GM23248 (cell line): ENCODE data around the gene GDAP1L1. TPM values are rescaled to one million over a fixed set of nuclear protein-coding genes. Genes with fewer than 3 reads are reported as not detected.

ENCODE experiments used
- DNase-seq: peaks from one replicate; pipeline ENCODE4 v3.0.0-alpha.2; 2015
- H2AFZ ChIP-seq: fragments of 200-600 bp; sonication (generic); 2 replicates; pipeline ENCODE4 v1.6.1; 2016; ENCODE audit warnings: antibody characterized with exemption
- H3F3A ChIP-seq: fragments of 200-600 bp; sonication (generic); 2 replicates; pipeline ENCODE4 v1.6.1; 2016; ENCODE audit warnings: mild to moderate bottlenecking, antibody characterized with exemption, mixed run types; ENCODE audit not compliant: insufficient read depth
- H3K27ac ChIP-seq: fragments of 200-600 bp; sonication (generic); 2 replicates; pipeline ENCODE4 v1.5.1; 2016; ENCODE audit warnings: mild to moderate bottlenecking
- H3K27me3 ChIP-seq: fragments of 200-600 bp; sonication (generic); replicated peaks from 2 replicates; pipeline ENCODE4 v1.6.1; 2016; ENCODE audit warnings: mild to moderate bottlenecking; ENCODE audit not compliant: insufficient read depth
- H3K36me3 ChIP-seq: fragments of 200-600 bp; sonication (generic); 2 replicates; pipeline ENCODE4 v1.6.1; 2016; ENCODE audit warnings: low read depth, mild to moderate bottlenecking
- H3K4me1 ChIP-seq: fragments of 200-600 bp; sonication (generic); 2 replicates; pipeline ENCODE4 v1.6.1; 2016; ENCODE audit warnings: mild to moderate bottlenecking; ENCODE audit not compliant: insufficient read depth
- H3K4me2 ChIP-seq: fragments of 200-600 bp; sonication (generic); one replicate; pipeline ENCODE4 v1.6.1; 2016; ENCODE audit warnings: mild to moderate bottlenecking; ENCODE audit not compliant: unreplicated experiment
- H3K4me3 ChIP-seq: fragments of 200-600 bp; sonication (generic); 2 replicates; pipeline ENCODE4 v1.5.1; 2016; ENCODE audit warnings: mild to moderate bottlenecking
- H3K79me2 ChIP-seq: fragments of 200-600 bp; sonication (generic); 2 replicates; pipeline ENCODE4 v1.6.1; 2016; ENCODE audit warnings: mild to moderate bottlenecking; ENCODE audit not compliant: insufficient read depth
- H3K9ac ChIP-seq: fragments of 200-600 bp; sonication (generic); 2 replicates; pipeline ENCODE4 v1.6.1; 2016; ENCODE audit warnings: mild to moderate bottlenecking
- H3K9me2 ChIP-seq: fragments of 200-600 bp; sonication (generic); 2 replicates; pipeline ENCODE4 v1.6.1; 2016; ENCODE audit warnings: mixed run types, mild to moderate bottlenecking, moderate library complexity; ENCODE audit not compliant: insufficient read depth
- H3K9me3 ChIP-seq: fragments of 200-600 bp; sonication (generic); one replicate; pipeline ENCODE4 v1.6.1; 2017; ENCODE audit warnings: low read depth
- H4K20me1 ChIP-seq: fragments of 200-600 bp; sonication (generic); 2 replicates; pipeline ENCODE4 v1.6.0; 2016; ENCODE audit not compliant: insufficient read depth
- EZH2 ChIP-seq: fragments of 200-600 bp; sonication (generic); IDR thresholded peaks from 2 replicates; pipeline ENCODE4 v1.6.1; 2018; ENCODE audit warnings: antibody characterized with exemption, mild to moderate bottlenecking; ENCODE audit not compliant: insufficient read depth, poor library complexity, severe bottlenecking
- EZH2phosphoT487 ChIP-seq: fragments of 200-600 bp; sonication (generic); IDR thresholded peaks from 2 replicates; pipeline ENCODE4 v1.6.1; 2018; ENCODE audit warnings: antibody characterized with exemption, moderate library complexity, mild to moderate bottlenecking, low read depth; ENCODE audit not compliant: insufficient read depth
- WGBS, 2 experiments: methylation state at CpG; one replicate each; pipeline ENCODE4 v1.1.6; 2015 to 2017; ENCODE audit warnings: low lambda C conversion rate in 2 of 2, low coverage in 1 of 2; ENCODE audit errors: missing lambda C conversion rate in 2 of 2; 5-methylcytosine and 5-hydroxymethylcytosine counted together
- in situ Hi-C: fragments of 300-500 bp; cut with MboI; formaldehyde crosslinking; loops from 2 replicates; pipeline ENCODE4 v1.15.0; 2020
- polyA plus RNA-seq: library from polyadenylated mRNA; unstranded; fragments of >200 nt; fragmentation: Nextera tagmentation; extraction: Ambion mirVana; gene quantifications from 2 replicates; pipeline ENCODE4 v1.2.1, GENCODE V29; 2016
- total RNA-seq: library from RNA; depleted of rRNA; stranded (reverse); fragments of >200 nt; shearing (Covaris generic); gene quantifications from 2 replicates; pipeline ENCODE4 v1.2.3, GENCODE V29; 2014

Gene GDAP1L1
- total and polyA plus RNA-seq, 2 experiments from 2014 or later = not detected

GRCh38 chr20:44309763-44310663 lies 62.9 kb downstream of the GDAP1L1 start:
- peak overlapping the region; percentile 73 for H3K9ac ChIP-seq
- peak overlapping the region; percentile 89 for H3K4me2 ChIP-seq
- H3K79me2 ChIP-seq = peaks cover 19% of the 10 kb centered on the region; the same call in 1 of the 2 replicates
- TF ChIP-seq EZH2 (no peak), EZH2phosphoT487 (no peak)
- H3K9me3 ChIP-seq = no peaks in the 10 kb centered on the region
- peak; percentile 84 for DNase-seq
- 0 out of 2 replicates have a peak, but pooled peaks cover 4% of the 10 kb centered on the region for H3K4me1 ChIP-seq
- 17% methylated on average over 17 of the region's 17 CpGs for WGBS, 2 experiments
- H4K20me1 ChIP-seq = no peaks in the 10 kb centered on the region
- H3K36me3 ChIP-seq = no peaks in the 10 kb centered on the region
- H3K27ac ChIP-seq = peak overlapping the region; percentile 31
- in situ Hi-C loops = loop anchor here (10.0 kb wide), 1 partner anchor 195 kb away; no protein-coding TSS in a partner anchor
- H3K27me3 ChIP-seq = no peaks in the 10 kb centered on the region
- peak overlapping the region; percentile 97 for H2AFZ ChIP-seq
- H3K9me2 ChIP-seq = no peaks in the 10 kb centered on the region
- H3F3A ChIP-seq = no peaks in the 10 kb centered on the region
- peak overlapping the region; percentile 81 for H3K4me3 ChIP-seq

DNA sequence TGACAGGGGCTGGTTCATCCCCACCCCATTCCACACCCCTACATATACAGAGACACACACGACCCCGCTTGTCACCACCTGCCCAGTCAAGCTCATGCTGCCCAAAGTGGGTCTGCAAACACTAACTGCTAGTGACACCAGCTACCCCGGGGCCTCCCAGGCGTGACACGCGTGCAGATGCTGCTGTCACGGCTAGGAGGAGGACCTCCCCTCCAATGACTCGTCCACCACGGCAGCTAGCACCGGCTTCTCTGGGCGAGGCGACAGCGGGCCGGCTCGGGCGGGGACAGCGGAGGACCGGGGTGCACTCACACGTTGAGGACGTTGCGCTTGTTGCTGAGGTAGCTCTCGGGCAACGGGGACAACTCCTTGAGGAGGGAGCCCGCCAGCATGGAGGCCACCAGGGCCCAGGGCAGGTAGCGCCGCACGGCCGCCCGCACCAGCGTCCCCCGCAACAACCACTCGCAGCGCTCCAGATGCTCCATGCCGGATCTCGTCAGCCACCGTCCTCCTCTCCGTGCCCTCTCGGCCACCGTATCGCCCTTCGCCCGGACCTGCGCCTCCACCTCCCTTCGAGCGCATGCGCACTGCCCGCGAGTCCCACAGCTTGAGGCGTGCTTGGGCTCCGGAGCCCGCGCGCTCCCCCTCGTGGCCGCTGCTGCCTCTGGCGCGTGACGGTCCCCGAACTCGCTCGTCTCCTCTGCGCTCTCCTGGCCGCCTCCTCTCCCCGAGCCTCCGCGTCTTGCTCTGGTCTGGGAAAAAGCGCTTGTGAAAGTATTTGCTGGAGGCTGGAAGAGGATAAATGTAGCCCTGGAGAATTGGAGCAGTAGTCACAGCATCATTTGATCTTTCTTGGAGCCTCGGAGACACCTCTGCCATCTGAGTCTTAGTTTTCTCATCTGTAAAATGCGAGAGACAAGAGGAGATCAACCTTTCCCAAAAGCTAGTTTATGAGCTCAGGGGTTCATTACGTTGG lies 63.8 kb downstream of the GDAP1L1 start, which contains the start of gene FITM2:
Gene FITM2 (minus strand): TSS at position 539 of the 976 bp plus-strand sequence. CDS start 54 bp downstream, at position 485.
- TF ChIP-seq EZH2 (no peak), EZH2phosphoT487 (no peak)
- DNase-seq = peak; percentile 97
- in situ Hi-C loops = loop anchor here (10.0 kb wide), 1 partner anchor 196 kb away; no protein-coding TSS in a partner anchor
- H3K4me1 ChIP-seq = 0 out of 2 replicates have a peak, but pooled peaks cover 4% of the 10 kb centered on the region
- peak within 1 kb of the TSS; percentile 89 for H3K4me2 ChIP-seq
- peak within 1 kb of the TSS; percentile 73 for H3K9ac ChIP-seq
- no peaks in the 10 kb centered on the region for H3F3A ChIP-seq
- peak within 1 kb of the TSS; percentile 31 for H3K27ac ChIP-seq
- H3K9me2 ChIP-seq = no peaks in the 10 kb centered on the region
- 3% methylated on average over 64 to 65 of the region's 70 CpGs for WGBS, 2 experiments
- peak within 1 kb of the TSS; percentile 97 for H2AFZ ChIP-seq
- no peaks in the 10 kb centered on the region for H3K27me3 ChIP-seq
- H4K20me1 ChIP-seq = no peaks in the 10 kb centered on the region
- H3K79me2 ChIP-seq = peaks cover 19% of the 10 kb centered on the region; the same call in 1 of the 2 replicates
- peak within 1 kb of the TSS; percentile 81 for H3K4me3 ChIP-seq
- no peaks in the 10 kb centered on the region for H3K36me3 ChIP-seq
- H3K9me3 ChIP-seq = no peaks in the 10 kb centered on the region

DNA sequence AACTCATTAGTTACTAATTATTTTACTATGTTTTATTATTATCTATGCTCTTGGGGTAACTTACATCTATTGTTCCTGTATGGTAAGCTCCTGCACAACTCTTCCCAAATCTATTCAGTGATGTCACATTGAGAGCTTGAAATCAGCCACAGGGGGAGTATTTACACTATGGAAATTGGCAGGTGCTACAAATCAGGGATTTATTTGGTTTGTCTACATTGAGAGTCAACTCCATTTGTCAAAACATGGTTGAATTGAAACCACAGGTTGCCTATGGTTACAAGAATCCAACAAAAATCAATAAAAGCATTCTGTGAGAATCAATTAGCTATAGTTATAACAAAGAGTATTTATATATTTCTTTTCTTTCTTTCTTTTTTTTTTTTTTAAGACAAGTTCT lies 67.8 kb downstream of the GDAP1L1 start:
- no peaks in the 10 kb centered on the region for H3K9me3 ChIP-seq
- no peaks in the 10 kb centered on the region for H3F3A ChIP-seq
- no peaks in the 10 kb centered on the region for H4K20me1 ChIP-seq
- TF ChIP-seq EZH2phosphoT487 = no peak
- no peak for TF ChIP-seq EZH2
- 0 out of 2 replicates have a peak, but pooled peaks cover under 1% of the 10 kb centered on the region for H3K4me1 ChIP-seq
- no peak overlapping the region for H3K4me2 ChIP-seq
- H3K4me3 ChIP-seq = no peak overlapping the region
- DNase-seq = no peak
- H3K79me2 ChIP-seq = no peaks in the 10 kb centered on the region
- no peak overlapping the region for H3K27ac ChIP-seq
- no peak overlapping the region for H3K9ac ChIP-seq
- no peaks in the 10 kb centered on the region for H3K36me3 ChIP-seq
- peaks cover 8% of the 10 kb centered on the region; the same call in 1 of the 2 replicates for H3K27me3 ChIP-seq
- no peaks in the 10 kb centered on the region for H3K9me2 ChIP-seq
- H2AFZ ChIP-seq = no peak overlapping the region
- in situ Hi-C loops = loop anchor here (10.0 kb wide), 1 partner anchor 200 kb away; no protein-coding TSS in a partner anchor
